SK-N-MC (cell line): Measurements from ENCODE around the gene GYS2.

Experiments used
- EZH2 ChIP-seq: fragments of 200-600 bp; sonication (generic); IDR thresholded peaks from one replicate; pipeline ENCODE4 v1.6.1; 2017; ENCODE audit warnings: antibody characterized with exemption
- FOXP2 ChIP-seq: optimal IDR thresholded peaks from 2 replicates; pipeline ENCODE3; 2011; ENCODE audit warnings: mild to moderate bottlenecking, moderate library complexity; ENCODE audit not compliant: insufficient read depth; ENCODE audit errors: extremely low read length, control extremely low read depth
- POLR2AphosphoS5 ChIP-seq: IDR thresholded peaks from 2 replicates; pipeline ENCODE4 v1.6.1; 2012; ENCODE audit warnings: mild to moderate bottlenecking, low read depth, low read length, borderline replicate concordance

DNA sequence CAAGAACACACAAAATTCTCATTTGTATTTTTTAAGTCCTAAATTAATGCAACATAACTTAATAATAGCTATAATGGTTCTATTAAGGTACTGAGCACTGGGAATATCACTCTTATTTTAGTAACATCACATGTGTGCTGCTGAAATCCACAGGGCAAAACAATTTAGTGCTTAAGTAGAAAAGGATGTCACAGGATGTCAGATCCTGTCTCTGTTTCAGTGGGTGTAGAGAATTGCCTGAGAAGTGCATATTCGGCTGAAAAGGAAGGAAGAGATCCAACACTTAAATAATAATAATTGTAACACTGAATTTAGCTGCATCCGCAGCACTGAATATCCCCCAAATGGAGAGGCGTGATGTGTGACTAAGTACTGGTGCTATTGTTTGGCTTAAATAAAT lies 44.4 kb upstream of the GYS2 start:
- TF ChIP-seq POLR2AphosphoS5 (no peak), EZH2 (no peak), FOXP2 (no peak)
